Measurements from ENCODE around the gene NGFR. TPM values are rescaled to one million over a fixed set of nuclear protein-coding genes. Genes with fewer than 3 reads are reported as not detected.

Gene NGFR
- polyA plus RNA-seq, 1 of the 3 experiments (the other 2 are of a cell fraction), result 0.76 TPM

DNA sequence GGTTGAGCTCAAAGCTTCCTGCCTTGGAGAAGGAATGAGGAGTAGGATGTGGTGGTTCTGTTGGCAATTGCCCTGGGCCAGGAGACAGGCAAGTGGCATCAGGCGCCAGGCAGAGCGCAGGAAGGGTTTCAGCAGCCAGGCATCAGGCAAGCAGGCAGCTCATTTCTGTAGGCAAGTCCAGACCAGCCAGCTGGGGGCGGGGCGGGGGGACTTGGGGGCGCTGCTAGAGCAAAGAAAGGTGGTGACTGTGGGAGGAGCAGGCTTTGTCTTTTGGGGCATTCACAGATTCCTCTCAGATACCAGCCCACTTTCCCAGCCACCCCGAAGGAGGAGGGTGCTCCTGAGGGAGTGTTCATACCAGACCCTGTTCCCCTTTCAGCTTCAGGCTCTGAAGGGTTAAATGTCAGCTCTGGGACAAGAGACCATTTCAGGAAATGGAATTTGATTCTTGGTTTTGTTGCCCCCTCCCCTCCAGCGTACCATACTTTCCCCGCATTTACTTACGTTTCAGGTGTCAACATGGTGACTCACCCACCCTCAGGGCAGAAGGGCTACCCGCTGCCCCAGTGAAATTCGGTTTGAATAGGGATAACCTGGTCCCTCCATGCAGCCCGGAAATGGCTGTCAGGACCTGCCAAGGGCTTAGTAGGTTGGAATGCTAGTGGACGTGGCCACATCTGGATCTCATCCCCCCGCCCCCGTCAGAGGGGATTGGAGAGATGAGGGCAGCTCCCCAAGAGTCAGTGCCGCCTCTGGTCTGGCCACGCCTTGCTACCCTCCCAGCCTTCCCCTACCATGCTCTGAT, 13.2 kb downstream of the NGFR start:
- 53% methylated on average over 16 of the region's 17 CpGs for WGBS (ENCODE audit: low lambda C conversion rate)
- peak; percentile 59 for DNase-seq
- Histone ChIP-seq H3K27me3 (ENCODE audit: insufficient read depth) (peaks cover 25% of the 10 kb centered on the region), H3K27ac (ENCODE audit: low read depth in 2 of 2, low read length in 1 of 2) (peak overlapping the region in 1 of 2 experiments; percentile 82; a peak in 1 of 4 replicates), H4K20me1 (ENCODE audit: insufficient read depth) (no peaks in the 10 kb centered on the region), H3K36me3 (replicated peaks in 1 of 2; ENCODE audit: control insufficient read depth in 1 of 2, insufficient read depth in 2 of 2, low read length in 1 of 2) (no peaks in the 10 kb centered on the region), H3K9ac (no peak overlapping the region), H3K4me3 (ENCODE audit: low read depth in 2 of 2, low read length in 1 of 2) (no peak overlapping the region), H3K4me2 (no peak overlapping the region), H3K9me3 (no peaks in the 10 kb centered on the region), H3K79me2 (ENCODE audit: insufficient read depth) (no peaks in the 10 kb centered on the region), H3K9me2 (no peaks in the 10 kb centered on the region), H3K4me1 (ENCODE audit: control insufficient read depth in 1 of 2, insufficient read depth in 2 of 2, low read depth in 1 of 2, low read length in 1 of 2) (peaks cover 4 to 57% of the 10 kb centered on the region in 2 experiments; a peak in 1 of 4 replicates), H2AFZ (ENCODE audit: low read depth) (no peak overlapping the region), H3F3A (replicated peaks; ENCODE audit: insufficient read depth) (no peaks in the 10 kb centered on the region)
- POLR2A ChIA-PET, result interaction anchor here (1.8 kb wide), 1 partner anchor 12 kb away, joined by 12 read pairs; the partner anchor contains the start of gene NGFR
- TF ChIP-seq RAD21 (IDR thresholded peaks at IDR 0.05; ENCODE audit: low read length) (no peak), GATA2 (CRISPR knock-in tag; IDR thresholded peaks at IDR 0.05) (no peak), EP300 (IDR thresholded peaks at IDR 0.05; ENCODE audit: borderline replicate concordance in 1 of 2, low read depth in 1 of 2, low read length in 1 of 2) (no peak), YY1 (IDR thresholded peaks at IDR 0.05; ENCODE audit: low read depth) (no peak), NFIC (IDR thresholded peaks at IDR 0.05; ENCODE audit: borderline replicate concordance) (no peak)
- TF ChIP-seq, protein P1, sequence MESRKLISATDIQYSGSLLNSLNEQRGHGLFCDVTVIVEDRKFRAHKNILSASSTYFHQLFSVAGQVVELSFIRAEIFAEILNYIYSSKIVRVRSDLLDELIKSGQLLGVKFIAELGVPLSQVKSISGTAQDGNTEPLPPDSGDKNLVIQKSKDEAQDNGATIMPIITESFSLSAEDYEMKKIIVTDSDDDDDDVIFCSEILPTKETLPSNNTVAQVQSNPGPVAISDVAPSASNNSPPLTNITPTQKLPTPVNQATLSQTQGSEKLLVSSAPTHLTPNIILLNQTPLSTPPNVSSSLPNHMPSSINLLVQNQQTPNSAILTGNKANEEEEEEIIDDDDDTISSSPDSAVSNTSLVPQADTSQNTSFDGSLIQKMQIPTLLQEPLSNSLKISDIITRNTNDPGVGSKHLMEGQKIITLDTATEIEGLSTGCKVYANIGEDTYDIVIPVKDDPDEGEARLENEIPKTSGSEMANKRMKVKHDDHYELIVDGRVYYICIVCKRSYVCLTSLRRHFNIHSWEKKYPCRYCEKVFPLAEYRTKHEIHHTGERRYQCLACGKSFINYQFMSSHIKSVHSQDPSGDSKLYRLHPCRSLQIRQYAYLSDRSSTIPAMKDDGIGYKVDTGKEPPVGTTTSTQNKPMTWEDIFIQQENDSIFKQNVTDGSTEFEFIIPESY (IDR thresholded peaks at IDR 0.05; ENCODE audit: borderline replicate concordance, low read depth), result no peak
- CTCF ChIA-PET, result interaction anchor here (0.6 to 28.6 kb wide), 13 partner anchors 3 to 113 kb away, joined by 3 to 453 read pairs (median 7); partner anchors contain the start of gene NGFR

DNA sequence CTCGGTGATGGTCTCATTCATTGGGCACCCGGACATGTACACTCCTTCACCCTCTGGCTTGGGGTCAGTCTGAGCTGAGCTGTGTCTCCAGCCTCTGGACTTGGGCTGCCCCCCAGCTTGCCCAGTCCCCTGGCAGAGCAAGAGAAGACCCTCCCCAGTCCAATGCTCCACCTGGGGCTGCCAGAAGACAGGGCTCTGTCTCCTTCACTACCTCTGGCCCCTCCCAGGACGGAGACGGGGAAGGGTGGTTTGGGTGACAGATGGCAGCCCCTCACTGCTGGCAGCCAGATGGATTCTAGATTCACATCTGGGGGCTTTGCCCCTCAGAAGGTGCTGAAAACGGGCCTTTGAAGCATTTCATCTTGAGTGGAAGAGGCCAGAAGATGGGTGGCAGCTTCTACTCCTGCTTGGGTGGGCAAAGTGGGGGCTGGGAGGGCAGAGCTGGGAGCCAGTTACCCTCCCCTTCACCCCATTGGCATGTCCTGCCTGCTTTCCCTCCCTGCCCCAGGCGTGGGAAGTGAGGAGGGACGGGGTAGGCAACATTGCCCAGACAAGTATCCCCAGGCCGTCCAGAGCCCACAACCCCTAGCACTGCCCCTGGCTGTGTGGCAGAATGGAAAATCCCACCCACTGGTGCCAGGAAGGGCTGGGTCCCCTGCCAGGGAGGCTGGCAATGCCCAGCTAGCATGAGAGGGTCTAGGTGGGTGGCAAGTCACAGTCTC, 13.9 kb downstream of the NGFR start:
- Histone ChIP-seq H3K9me3 (no peaks in the 10 kb centered on the region), H3F3A (replicated peaks; ENCODE audit: insufficient read depth) (no peaks in the 10 kb centered on the region), H3K27me3 (ENCODE audit: insufficient read depth) (peaks cover 18% of the 10 kb centered on the region), H2AFZ (ENCODE audit: low read depth) (no peak overlapping the region), H3K27ac (ENCODE audit: low read depth in 2 of 2, low read length in 1 of 2) (peak overlapping the region in 1 of 2 experiments; percentile 82; a peak in 1 of 4 replicates), H3K79me2 (ENCODE audit: insufficient read depth) (no peaks in the 10 kb centered on the region), H3K4me1 (ENCODE audit: control insufficient read depth in 1 of 2, insufficient read depth in 2 of 2, low read depth in 1 of 2, low read length in 1 of 2) (peaks cover 4 to 65% of the 10 kb centered on the region in 2 experiments; a peak in 1 of 4 replicates), H3K9me2 (no peaks in the 10 kb centered on the region), H3K4me2 (no peak overlapping the region), H3K36me3 (replicated peaks in 1 of 2; ENCODE audit: control insufficient read depth in 1 of 2, insufficient read depth in 2 of 2, low read length in 1 of 2) (no peaks in the 10 kb centered on the region), H3K9ac (no peak overlapping the region), H3K4me3 (ENCODE audit: low read depth in 2 of 2, low read length in 1 of 2) (no peak overlapping the region), H4K20me1 (ENCODE audit: insufficient read depth) (no peaks in the 10 kb centered on the region)
- DNase-seq, result peak; percentile 55
- TF ChIP-seq SMC3 (IDR thresholded peaks at IDR 0.05; ENCODE audit: low read depth, low read length) (no peak), POLR2AphosphoS5 (IDR thresholded peaks at IDR 0.05; ENCODE audit: low read depth, low read length) (no peak), RFX5 (IDR thresholded peaks at IDR 0.05; ENCODE audit: low read length) (no peak), EZH2phosphoT487 (IDR thresholded peaks at IDR 0.05; ENCODE audit: borderline replicate concordance, low read depth) (no peak), YY1 (IDR thresholded peaks at IDR 0.05; ENCODE audit: low read depth) (no peak), RCOR1 (IDR thresholded peaks at IDR 0.05; ENCODE audit: low read length) (no peak)
- TF ChIP-seq, protein P2, sequence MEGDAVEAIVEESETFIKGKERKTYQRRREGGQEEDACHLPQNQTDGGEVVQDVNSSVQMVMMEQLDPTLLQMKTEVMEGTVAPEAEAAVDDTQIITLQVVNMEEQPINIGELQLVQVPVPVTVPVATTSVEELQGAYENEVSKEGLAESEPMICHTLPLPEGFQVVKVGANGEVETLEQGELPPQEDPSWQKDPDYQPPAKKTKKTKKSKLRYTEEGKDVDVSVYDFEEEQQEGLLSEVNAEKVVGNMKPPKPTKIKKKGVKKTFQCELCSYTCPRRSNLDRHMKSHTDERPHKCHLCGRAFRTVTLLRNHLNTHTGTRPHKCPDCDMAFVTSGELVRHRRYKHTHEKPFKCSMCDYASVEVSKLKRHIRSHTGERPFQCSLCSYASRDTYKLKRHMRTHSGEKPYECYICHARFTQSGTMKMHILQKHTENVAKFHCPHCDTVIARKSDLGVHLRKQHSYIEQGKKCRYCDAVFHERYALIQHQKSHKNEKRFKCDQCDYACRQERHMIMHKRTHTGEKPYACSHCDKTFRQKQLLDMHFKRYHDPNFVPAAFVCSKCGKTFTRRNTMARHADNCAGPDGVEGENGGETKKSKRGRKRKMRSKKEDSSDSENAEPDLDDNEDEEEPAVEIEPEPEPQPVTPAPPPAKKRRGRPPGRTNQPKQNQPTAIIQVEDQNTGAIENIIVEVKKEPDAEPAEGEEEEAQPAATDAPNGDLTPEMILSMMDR (IDR thresholded peaks at IDR 0.05), result no peak
- TF ChIP-seq, protein P3, sequence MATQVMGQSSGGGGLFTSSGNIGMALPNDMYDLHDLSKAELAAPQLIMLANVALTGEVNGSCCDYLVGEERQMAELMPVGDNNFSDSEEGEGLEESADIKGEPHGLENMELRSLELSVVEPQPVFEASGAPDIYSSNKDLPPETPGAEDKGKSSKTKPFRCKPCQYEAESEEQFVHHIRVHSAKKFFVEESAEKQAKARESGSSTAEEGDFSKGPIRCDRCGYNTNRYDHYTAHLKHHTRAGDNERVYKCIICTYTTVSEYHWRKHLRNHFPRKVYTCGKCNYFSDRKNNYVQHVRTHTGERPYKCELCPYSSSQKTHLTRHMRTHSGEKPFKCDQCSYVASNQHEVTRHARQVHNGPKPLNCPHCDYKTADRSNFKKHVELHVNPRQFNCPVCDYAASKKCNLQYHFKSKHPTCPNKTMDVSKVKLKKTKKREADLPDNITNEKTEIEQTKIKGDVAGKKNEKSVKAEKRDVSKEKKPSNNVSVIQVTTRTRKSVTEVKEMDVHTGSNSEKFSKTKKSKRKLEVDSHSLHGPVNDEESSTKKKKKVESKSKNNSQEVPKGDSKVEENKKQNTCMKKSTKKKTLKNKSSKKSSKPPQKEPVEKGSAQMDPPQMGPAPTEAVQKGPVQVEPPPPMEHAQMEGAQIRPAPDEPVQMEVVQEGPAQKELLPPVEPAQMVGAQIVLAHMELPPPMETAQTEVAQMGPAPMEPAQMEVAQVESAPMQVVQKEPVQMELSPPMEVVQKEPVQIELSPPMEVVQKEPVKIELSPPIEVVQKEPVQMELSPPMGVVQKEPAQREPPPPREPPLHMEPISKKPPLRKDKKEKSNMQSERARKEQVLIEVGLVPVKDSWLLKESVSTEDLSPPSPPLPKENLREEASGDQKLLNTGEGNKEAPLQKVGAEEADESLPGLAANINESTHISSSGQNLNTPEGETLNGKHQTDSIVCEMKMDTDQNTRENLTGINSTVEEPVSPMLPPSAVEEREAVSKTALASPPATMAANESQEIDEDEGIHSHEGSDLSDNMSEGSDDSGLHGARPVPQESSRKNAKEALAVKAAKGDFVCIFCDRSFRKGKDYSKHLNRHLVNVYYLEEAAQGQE (IDR thresholded peaks at IDR 0.05; ENCODE audit: low read depth, low read length), result no peak
- WGBS (ENCODE audit: low lambda C conversion rate), result 39% methylated on average over 5 of the region's 8 CpGs
- ChIA-PET CTCF (interaction anchor here (0.6 to 15.7 kb wide), 11 partner anchors 9 to 838 kb away, joined by 3 to 453 read pairs (median 7); partner anchors contain the start of gene NGFR), POLR2A (interaction anchor here (1.8 kb wide), 1 partner anchor 13 kb away, joined by 12 read pairs; the partner anchor contains the start of gene NGFR)
